Adrenal gland (tissue), 5 donors: ENCODE results near the gene SLC6A1.

ENCODE experiments used
- CTCF ChIP-seq, 6 experiments: fragments of 450-650 bp in 4 of 6; fragments of 200-600 bp in 2 of 6; sonication (generic) in 1 of 6; IDR thresholded peaks; 1 replicate in 5 of 6; 2 replicates in 1 of 6; pipeline versions ENCODE4 v1.5.1 to v1.8.0; 2016 to 2021; ENCODE audit warnings: antibody characterized with exemption in 6 of 6, mild to moderate bottlenecking in 2 of 6, moderate library complexity in 1 of 6
- POLR2A ChIP-seq, 2 donors: fragments of 450-650 bp; IDR thresholded peaks; one replicate each; pipeline ENCODE4 v1.6.1; 2017; ENCODE audit warnings: antibody characterized with exemption in 2 of 2, mild to moderate bottlenecking in 2 of 2, moderate library complexity in 1 of 2
- donor health status: DM: no; HTN: no; CAD: no.

GRCh38 chr3:11078826-11079515 lies 86.4 kb downstream of the SLC6A1 start:
- no peak for TF ChIP-seq CTCF (IDR thresholded peaks at IDR 0.05)
- no peak for TF ChIP-seq POLR2A (IDR thresholded peaks at IDR 0.05)
